Breast epithelium (tissue), 4 donors: Measurements from ENCODE around the gene SHMT2. TPM values are rescaled to one million over a fixed set of nuclear protein-coding genes. Genes with fewer than 3 reads are reported as not detected.
"Not testable (repeated sequence)": the region's sequence is repeated elsewhere in the genome, so short reads cannot be mapped to it uniquely, and the experiment has no call there.

ENCODE experiments used
- DNase-seq, 2 donors: peaks; one replicate each; pipeline ENCODE4 v3.0.0-alpha.2; 2019; ENCODE audit warnings: low spot score in 2 of 2
- H3K27ac ChIP-seq, 2 donors: fragments of 200-600 bp; sonication (generic) in 1 of 2; one replicate each; pipeline ENCODE4 v1.5.1; 2016 to 2019; ENCODE audit warnings: mild to moderate bottlenecking in 1 of 2
- H3K27me3 ChIP-seq, 2 donors: fragments of 200-600 bp; sonication (generic) in 1 of 2; one replicate each; pipeline versions ENCODE4 v1.5.1 to v1.6.0; 2017 to 2019; ENCODE audit warnings: control low read depth in 1 of 2, mild to moderate bottlenecking in 1 of 2
- H3K36me3 ChIP-seq: fragments of 200-600 bp; one replicate; pipeline ENCODE4 v1.5.1; 2019
- H3K4me1 ChIP-seq, 2 donors: fragments of 200-600 bp; sonication (generic); one replicate each; pipeline ENCODE4 v1.5.1; 2016 to 2019; ENCODE audit warnings: control low read depth in 1 of 2
- H3K4me3 ChIP-seq, 3 donors: fragments of 200-600 bp; sonication (generic); 1 replicate in 2 of 3; 2 replicates in 1 of 3; pipeline ENCODE4 v1.5.1; 2016 to 2019; ENCODE audit warnings: mild to moderate bottlenecking in 3 of 3, moderate library complexity in 2 of 3
- H3K9me3 ChIP-seq, 2 donors: fragments of 200-600 bp; sonication (generic) in 1 of 2; one replicate each; pipeline ENCODE4 v1.5.1; 2016 to 2019; ENCODE audit warnings: control low read depth in 1 of 2
- CTCF ChIP-seq, 3 donors: fragments of 450-650 bp; IDR thresholded peaks; one replicate each; pipeline ENCODE4 v1.5.1; 2016 to 2017; ENCODE audit warnings: antibody characterized with exemption in 3 of 3, mild to moderate bottlenecking in 3 of 3, moderate library complexity in 3 of 3
- POLR2A ChIP-seq: fragments of 450-650 bp; IDR thresholded peaks from one replicate; pipeline ENCODE4 v1.6.1; 2016; ENCODE audit warnings: antibody characterized with exemption, mild to moderate bottlenecking, moderate library complexity
- POLR2AphosphoS5 ChIP-seq, 3 donors: sonication (generic); formaldehyde crosslinking; IDR thresholded peaks; one replicate each; pipeline ENCODE4 v1.6.1; 2017; ENCODE audit warnings: antibody characterized with exemption in 3 of 3
- intact Hi-C: fragments of 100-400 bp; cut with DNase I; formaldehyde crosslinking; loops from one replicate; pipeline ENCODE4 v1.15.1; 2023; ENCODE audit warnings: low total_unique reads
- total RNA-seq, 3 donors: library from RNA; depleted of rRNA; stranded (reverse); fragments of >200 nt; gene quantifications; one replicate each; pipeline ENCODE4 v1.1.0, GENCODE V29; 2016

The SHMT2 gene
- total RNA-seq, 3 donors from 2014 or later, result 37.9 to 63.3 (median 46.7) TPM

- intact Hi-C loops, result no loop called here
- no peaks in the 10 kb centered on the region for H3K27me3 ChIP-seq
- H3K9me3 ChIP-seq, result no peaks in the 10 kb centered on the region
- no peaks in the 10 kb centered on the region for H3K4me1 ChIP-seq
- TF ChIP-seq POLR2AphosphoS5 (IDR thresholded peaks at IDR 0.05), result no peak
- TF ChIP-seq POLR2A, result no peak
- TF ChIP-seq CTCF (IDR thresholded peaks at IDR 0.05), result no peak
- DNase-seq, result no peak
- H3K27ac ChIP-seq, result no peak overlapping the region
- no peak overlapping the region for H3K4me3 ChIP-seq
- no peaks in the 10 kb centered on the region for H3K36me3 ChIP-seq
Measured at GRCh38 chr12:57266681-57267080, 37.2 kb downstream of the SHMT2 start.

- Histone ChIP-seq H3K27me3 (no peaks in the 10 kb centered on the region), H3K4me3 (no peak overlapping the region), H3K9me3 (no peaks in the 10 kb centered on the region), H3K36me3 (no peaks in the 10 kb centered on the region), H3K27ac (no peak overlapping the region), H3K4me1 (no peaks in the 10 kb centered on the region)
- intact Hi-C loops, result no loop called here
- no peak for DNase-seq
- no peak for TF ChIP-seq POLR2A
- TF ChIP-seq POLR2AphosphoS5 (IDR thresholded peaks at IDR 0.05), result no peak
- no peak for TF ChIP-seq CTCF (IDR thresholded peaks at IDR 0.05)
Measured at GRCh38 chr12:57268264-57268663, 38.8 kb downstream of the SHMT2 start.

- no peaks in the 10 kb centered on the region for H3K36me3 ChIP-seq
- H3K27me3 ChIP-seq, result no peaks in the 10 kb centered on the region
- intact Hi-C loops, result no loop called here
- no peaks in the 10 kb centered on the region for H3K9me3 ChIP-seq
- H3K4me1 ChIP-seq, result no peaks in the 10 kb centered on the region
- no peak for DNase-seq
- H3K27ac ChIP-seq, result no peak overlapping the region
- no peak overlapping the region for H3K4me3 ChIP-seq
- no peak for TF ChIP-seq CTCF (IDR thresholded peaks at IDR 0.05)
- TF ChIP-seq POLR2AphosphoS5 (IDR thresholded peaks at IDR 0.05), result no peak
Measured at GRCh38 chr12:57270966-57271470, 41.5 kb downstream of the SHMT2 start.

GRCh38 chr12:57272337-57273151 lies 43.0 kb downstream of the SHMT2 start:
- Histone ChIP-seq H3K9me3 (no peaks in the 10 kb centered on the region), H3K27me3 (no peaks in the 10 kb centered on the region), H3K4me3 (no peak overlapping the region), H3K36me3 (no peaks in the 10 kb centered on the region), H3K27ac (no peak overlapping the region), H3K4me1 (no peaks in the 10 kb centered on the region)
- intact Hi-C loops, result no loop called here
- TF ChIP-seq CTCF (IDR thresholded peaks at IDR 0.05) (no peak), POLR2AphosphoS5 (IDR thresholded peaks at IDR 0.05) (no peak), POLR2A (no peak)
- no peak for DNase-seq

GRCh38 chr12:57273516-57273915 lies 44.0 kb downstream of the SHMT2 start:
- DNase-seq, result no peak
- TF ChIP-seq POLR2AphosphoS5 (IDR thresholded peaks at IDR 0.05) (no peak), POLR2A (no peak), CTCF (IDR thresholded peaks at IDR 0.05) (no peak)
- no peak overlapping the region for H3K27ac ChIP-seq
- no peak overlapping the region for H3K4me3 ChIP-seq
- H3K27me3 ChIP-seq, result no peaks in the 10 kb centered on the region
- intact Hi-C loops, result no loop called here
- H3K36me3 ChIP-seq, result no peaks in the 10 kb centered on the region
- H3K9me3 ChIP-seq, result no peaks in the 10 kb centered on the region
- H3K4me1 ChIP-seq, result no peaks in the 10 kb centered on the region

GRCh38 chr12:57276233-57276632 lies 46.7 kb downstream of the SHMT2 start:
- H3K27me3 ChIP-seq, H3K9me3 ChIP-seq, intact Hi-C loops, H3K4me1 ChIP-seq, H3K4me3 ChIP-seq, H3K27ac ChIP-seq, H3K36me3 ChIP-seq, DNase-seq: not testable (repeated sequence)
